Myocyte (in vitro differentiated cells): Measurements from ENCODE around the gene PDILT. TPM values are rescaled to one million over a fixed set of nuclear protein-coding genes. Genes with fewer than 3 reads are reported as not detected.
"Not testable (repeated sequence)": the region's sequence is repeated elsewhere in the genome, so short reads cannot be mapped to it uniquely, and the experiment has no call there.

Source experiments
- DNase-seq: peaks from one replicate; pipeline ENCODE4 v3.0.0-alpha.2; 2012; ENCODE audit warnings: low read depth
- polyA plus RNA-seq: library from polyadenylated mRNA; unstranded; fragments of >200 nt; gene quantifications from one replicate; pipeline ENCODE4 v1.2.1, GENCODE V29; 2012; ENCODE audit warnings: missing spikeins
- total RNA-seq: library from RNA; depleted of rRNA; stranded (reverse); fragments of >200 nt; gene quantifications from 2 replicates; pipeline ENCODE4 v1.2.3, GENCODE V29; 2014

PDILT gene
- not detected in 2 replicates for total RNA-seq
- polyA plus RNA-seq = not detected

GRCh38 chr16:20404637-20405036, at the start of gene PDILT:
Gene PDILT (minus strand): TSS chr16:20404737. CDS start chr16:20399300, 5,437 bp downstream.
- no peak for DNase-seq

GRCh38 chr16:20453633-20454032, 49.1 kb upstream of the PDILT start:
- DNase-seq = not testable (repeated sequence)

- DNase-seq = not testable (repeated sequence)
These were observed 46.8 kb upstream of the PDILT start, which contains the start of gene ACSM2A for GRCh38 chr16:20451364-20451763. Gene ACSM2A (plus strand): TSS chr16:20451521. CDS start chr16:20460115, 8,594 bp downstream.

GRCh38 chr16:20446652-20447393, 42.3 kb upstream of the PDILT start:
- DNase-seq = not testable (repeated sequence)

GRCh38 chr16:20441859-20442258, 37.3 kb upstream of the PDILT start:
- not testable (repeated sequence) for DNase-seq

- no peak for DNase-seq
These were observed 36.7 kb upstream of the PDILT start for GRCh38 chr16:20441191-20441590.

- not testable (repeated sequence) for DNase-seq
These were observed 36.2 kb upstream of the PDILT start for GRCh38 chr16:20440731-20441130.

- DNase-seq = not testable (repeated sequence)
These were observed 35.3 kb upstream of the PDILT start for GRCh38 chr16:20439820-20440231.

GRCh38 chr16:20438950-20439349, 34.4 kb upstream of the PDILT start:
- DNase-seq = not testable (repeated sequence)

- no peak for DNase-seq
These were observed 26.4 kb upstream of the PDILT start for GRCh38 chr16:20430948-20431347.

GRCh38 chr16:20430480-20430879, 25.9 kb upstream of the PDILT start:
- DNase-seq = not testable (repeated sequence)

GRCh38 chr16:20429499-20429898, 25.0 kb upstream of the PDILT start:
- DNase-seq = not testable (repeated sequence)

GRCh38 chr16:20427401-20427797, 22.9 kb upstream of the PDILT start:
- DNase-seq = not testable (repeated sequence)

- no peak for DNase-seq
These were observed 19.8 kb upstream of the PDILT start for GRCh38 chr16:20424129-20424866.

GRCh38 chr16:20423772-20424128, 19.2 kb upstream of the PDILT start:
- not testable (repeated sequence) for DNase-seq

- not testable (repeated sequence) for DNase-seq
These were observed 17.2 kb upstream of the PDILT start for GRCh38 chr16:20421748-20422147.

GRCh38 chr16:20419093-20419492, 14.6 kb upstream of the PDILT start:
- DNase-seq = not testable (repeated sequence)

- DNase-seq = peak; percentile 79
These were observed 11.0 kb upstream of the PDILT start for GRCh38 chr16:20415541-20415940.

GRCh38 chr16:20411055-20411454, 6.5 kb upstream of the PDILT start:
- DNase-seq = peak; percentile 61

GRCh38 chr16:20410121-20410723, 5.7 kb upstream of the PDILT start:
- DNase-seq = no peak

- DNase-seq = peak; percentile 91
These were observed 5.0 kb upstream of the PDILT start, which contains the start of gene ACSM5 for GRCh38 chr16:20409398-20410120. Gene ACSM5 (plus strand): TSS chr16:20409534. CDS start chr16:20411485, 1,951 bp downstream.
